ENCODE data around the gene GRXCR2. TPM values are rescaled to one million over a fixed set of nuclear protein-coding genes. Genes with fewer than 3 reads are reported as not detected.

Gene GRXCR2
- total and polyA plus RNA-seq, 2 of the 4 experiments (the other 2 are of a cell fraction), result not detected

- H3K4me1 ChIP-seq (ENCODE audit: control insufficient read depth, insufficient read depth, low read length), result peaks cover 2% of the 10 kb centered on the region
- no peaks in the 10 kb centered on the region for H3K9me3 ChIP-seq (ENCODE audit: control insufficient read depth, insufficient read depth, low read length)
- no peaks in the 10 kb centered on the region for H3K79me1 ChIP-seq (ENCODE audit: low read depth in 1 of 2, low read length in 2 of 2)
- no peak overlapping the region for H2AFZ ChIP-seq (replicated peaks; ENCODE audit: low read length, poor library complexity)
- H2BK5ac ChIP-seq (ENCODE audit: low read depth, low read length, poor library complexity, severe bottlenecking), result no peak overlapping the region
- no peaks in the 10 kb centered on the region for H4K20me1 ChIP-seq (ENCODE audit: insufficient read depth, low read length)
- H3K23ac ChIP-seq (ENCODE audit: low read depth, low read length), result no peak overlapping the region
- no peak overlapping the region for H3K4me2 ChIP-seq (ENCODE audit: low read depth, low read length)
- H3K27me3 ChIP-seq (ENCODE audit: control insufficient read depth, insufficient read depth, low read length), result no peaks in the 10 kb centered on the region
- no peak overlapping the region for H2AK9ac ChIP-seq (replicated peaks; ENCODE audit: low read depth, low read length, poor library complexity)
- H4K91ac ChIP-seq (ENCODE audit: insufficient read depth, low read depth, low read length), result no peak overlapping the region
- intact Hi-C loops (cut with micrococcal nuclease), result no loop called here
- dilution Hi-C loops (cut with HindIII; ENCODE audit: low sequenced_read_pairs, unreplicated experiment), result no loop called here
- in situ Hi-C loops (cut with MboI; ENCODE audit: low sequenced_read_pairs), result no loop called here
- H3K9me1 ChIP-seq (ENCODE audit: insufficient read depth, low read length), result no peaks in the 10 kb centered on the region
- H3K4me3 ChIP-seq (ENCODE audit: insufficient read depth, low read depth, low read length), result no peak overlapping the region
- H3K14ac ChIP-seq (replicated peaks; ENCODE audit: low read depth, low read length), result no peak overlapping the region
- DNase-seq (no peak), ATAC-seq (ENCODE audit: low read depth) (no peak)
- no peak overlapping the region for H3K56ac ChIP-seq (ENCODE audit: extremely low read depth, insufficient read depth, low read length)
- H3K9ac ChIP-seq (ENCODE audit: low read depth, low read length), result no peak overlapping the region
- no peak for TF ChIP-seq NFE2L2 (IDR thresholded peaks at IDR 0.05; ENCODE audit: low read depth, low read length)
- TF ChIP-seq RFX5 (IDR thresholded peaks at IDR 0.05; ENCODE audit: low read depth, low read length), result no peak
- TF ChIP-seq RCOR1 (IDR thresholded peaks at IDR 0.05; ENCODE audit: insufficient replicate concordance, low read length), result no peak
- no peak for TF ChIP-seq MAZ (IDR thresholded peaks at IDR 0.05; ENCODE audit: borderline replicate concordance, low read depth, low read length)
- TF ChIP-seq BHLHE40 (IDR thresholded peaks at IDR 0.05; ENCODE audit: low read depth, low read length), result no peak
- TF ChIP-seq MXI1 (IDR thresholded peaks at IDR 0.05; ENCODE audit: borderline replicate concordance, low read depth, low read length), result no peak
- no peak for TF ChIP-seq CEBPB (IDR thresholded peaks at IDR 0.05; ENCODE audit: low read depth, low read length)
- TF ChIP-seq CHD1 (IDR thresholded peaks at IDR 0.05; ENCODE audit: low read depth, low read length), result no peak
- no peak for TF ChIP-seq MAFK (IDR thresholded peaks at IDR 0.05; ENCODE audit: low read depth, low read length)
- TF ChIP-seq ELK1 (IDR thresholded peaks at IDR 0.05; ENCODE audit: borderline replicate concordance, low read depth, low read length), result no peak
- TF ChIP-seq CTCF (conservative IDR thresholded peaks at IDR 0.05; ENCODE audit: low read depth, low read length), result no peak
- no peak for TF ChIP-seq USF2 (IDR thresholded peaks at IDR 0.05; ENCODE audit: low read depth, low read length)
- TF ChIP-seq SMC3 (IDR thresholded peaks at IDR 0.05; ENCODE audit: low read depth, low read length), result no peak
- TF ChIP-seq POLR2A (IDR thresholded peaks at IDR 0.05; ENCODE audit: low read depth, low read length), result no peak
- no peak for TF ChIP-seq RAD21 (IDR thresholded peaks at IDR 0.05; ENCODE audit: low read length)
- no peak for TF ChIP-seq FOS (IDR thresholded peaks at IDR 0.05; ENCODE audit: low read depth, low read length)
- no peak overlapping the region for H3K4ac ChIP-seq (ENCODE audit: low read depth, low read length)
- no peak overlapping the region for H3K18ac ChIP-seq (ENCODE audit: low read depth, low read length)
- H2BK120ac ChIP-seq (ENCODE audit: low read depth, low read length), result no peak overlapping the region
- H4K5ac ChIP-seq (ENCODE audit: low read depth, low read length), result no peak overlapping the region
- BruUV-seq (replicated peaks), result no TSS peak
- no peaks in the 10 kb centered on the region for H3K36me3 ChIP-seq (ENCODE audit: control insufficient read depth, insufficient read depth, low read length)
- WGBS, 2 experiments (ENCODE audit: extremely low coverage in 2 of 2, insufficient read length in 1 of 2), result no CpG with 5 or more reads among the region's 3 CpGs
- H4K8ac ChIP-seq (ENCODE audit: low read depth in 2 of 2, low read length in 2 of 2), result no peak overlapping the region
- no peak overlapping the region for H2BK15ac ChIP-seq (ENCODE audit: low read depth, low read length)
- no peak overlapping the region for H3K27ac ChIP-seq (ENCODE audit: insufficient read depth, low read length)
- no peak overlapping the region for H2BK20ac ChIP-seq (ENCODE audit: low read depth, low read length)
- ChIA-PET POLR2A (ENCODE audit: unreplicated experiment) (no interaction called here), CTCF (no interaction called here)
- no peak overlapping the region for H2AK5ac ChIP-seq (ENCODE audit: low read depth, low read length)
These were observed 9.8 kb downstream of the GRXCR2 start for GRCh38 chr5:145863003-145863402.
